Thymus (tissue), 11 donors: Measurements from ENCODE around the gene TLK1. TPM values are rescaled to one million over a fixed set of nuclear protein-coding genes. Genes with fewer than 3 reads are reported as not detected.

Source experiments
- DNase-seq, 9 donors: peaks; one replicate each; pipeline ENCODE4 v3.0.0-alpha.2; 2013; ENCODE audit warnings: low spot score in 9 of 9, low read depth in 6 of 9, missing footprints in 1 of 9
- H3K27ac ChIP-seq, 2 donors: one replicate each; pipeline ENCODE4 v1.5.1; 2013; ENCODE audit warnings: control low read depth in 1 of 2, low read depth in 1 of 2, low read length in 1 of 2, mild to moderate bottlenecking in 1 of 2, moderate library complexity in 1 of 2
- H3K27me3 ChIP-seq, 2 donors: one replicate each; pipeline ENCODE4 v1.5.1; 2013; ENCODE audit warnings: low read length in 1 of 2; ENCODE audit not compliant: control insufficient read depth in 2 of 2, insufficient read depth in 1 of 2
- H3K36me3 ChIP-seq, 2 donors: one replicate each; pipeline ENCODE4 v1.5.1; 2013; ENCODE audit warnings: low read length in 1 of 2, mild to moderate bottlenecking in 1 of 2, moderate library complexity in 1 of 2; ENCODE audit not compliant: control insufficient read depth in 2 of 2, insufficient read depth in 2 of 2
- H3K4me1 ChIP-seq, 2 donors: one replicate each; pipeline ENCODE4 v1.5.1; 2013; ENCODE audit warnings: low read length in 2 of 2; ENCODE audit not compliant: control insufficient read depth in 2 of 2, insufficient read depth in 2 of 2
- H3K4me3 ChIP-seq, 2 donors: one replicate each; pipeline ENCODE4 v1.5.1; 2013; ENCODE audit warnings: low read length in 2 of 2, control low read depth in 1 of 2, mild to moderate bottlenecking in 1 of 2
- H3K9me3 ChIP-seq, 2 donors: one replicate each; pipeline ENCODE4 v1.5.1; 2013; ENCODE audit warnings: low read length in 1 of 2, mild to moderate bottlenecking in 1 of 2; ENCODE audit not compliant: control insufficient read depth in 2 of 2, insufficient read depth in 1 of 2
- WGBS: extraction: QIAGEN DNeasy Blood & Tissue Kit; methylation state at CpG from one replicate; pipeline ENCODE4 v1.1.7; 2013; 5-methylcytosine and 5-hydroxymethylcytosine counted together
- polyA plus RNA-seq: library from polyadenylated mRNA; stranded (reverse); fragments of 200-250 nt; gene quantifications from one replicate; pipeline ENCODE4 v1.2.3, GENCODE V29; 2013
- total RNA-seq: library from RNA; stranded (reverse); fragments of 120-200 nt; gene quantifications from one replicate; pipeline ENCODE4 v1.2.4, GENCODE V29; 2013
- donor health status: healthy.

Gene TLK1
- total and polyA plus RNA-seq, 2 donors, result 15.5 to 29.3 TPM

DNA sequence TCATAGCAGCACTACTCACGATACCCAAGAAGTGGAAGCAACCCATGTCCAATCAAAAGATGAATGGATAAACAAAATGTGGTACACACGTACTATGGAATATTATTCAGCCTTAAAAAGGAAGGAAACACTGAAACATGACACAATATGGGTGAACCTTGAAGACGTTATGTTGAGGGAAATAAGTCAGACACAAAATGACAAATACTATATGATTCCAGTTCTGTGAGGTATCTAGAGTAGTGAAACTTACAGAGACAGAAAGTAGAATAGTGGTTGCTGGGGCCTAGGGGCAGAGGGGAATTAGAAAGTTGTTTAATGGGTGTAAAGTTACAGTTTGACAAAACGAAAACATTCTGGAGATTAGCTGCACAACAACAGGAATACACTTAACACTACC, 24.7 kb downstream of the TLK1 start:
- Histone ChIP-seq H3K27ac (no peak overlapping the region), H3K36me3 (no peaks in the 10 kb centered on the region), H3K9me3 (no peaks in the 10 kb centered on the region), H3K4me1 (no peaks in the 10 kb centered on the region), H3K27me3 (no peaks in the 10 kb centered on the region), H3K4me3 (no peak overlapping the region)
- WGBS, result 96% methylated on average over 4 of the region's 4 CpGs
- DNase-seq, result no peak

DNA sequence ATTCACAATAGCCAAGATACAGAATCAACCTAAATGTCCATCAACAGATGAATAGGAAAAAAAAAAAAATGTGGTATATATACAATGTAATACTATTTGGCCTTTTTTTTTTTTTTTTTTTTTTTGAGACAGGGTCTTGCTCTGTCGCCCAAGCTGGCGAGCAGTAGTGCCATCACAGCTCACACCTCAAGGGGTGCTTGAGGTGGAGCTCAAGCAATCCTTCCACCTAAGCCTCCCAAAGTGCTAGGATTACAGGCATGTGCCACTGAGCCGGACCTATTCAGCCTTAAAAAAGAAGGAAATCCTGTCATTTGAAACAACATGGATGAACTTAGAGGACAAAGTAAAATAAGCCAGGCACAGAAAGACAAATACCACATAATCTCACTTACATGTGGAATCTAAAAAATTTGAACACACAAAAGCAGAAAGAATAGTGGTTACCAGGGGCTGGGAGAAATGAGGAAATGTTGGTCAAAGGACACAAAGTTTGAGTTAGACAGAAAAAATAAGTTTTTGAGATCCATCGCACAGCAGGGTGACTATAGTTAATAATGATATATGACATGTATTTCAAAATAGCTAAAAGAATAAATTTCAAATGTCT, 26.0 kb downstream of the TLK1 start:
- Histone ChIP-seq H3K36me3 (no peaks in the 10 kb centered on the region), H3K4me1 (no peaks in the 10 kb centered on the region), H3K27ac (no peak overlapping the region), H3K4me3 (no peak overlapping the region), H3K27me3 (no peaks in the 10 kb centered on the region), H3K9me3 (no peaks in the 10 kb centered on the region)
- WGBS, result 98% methylated on average over 4 of the region's 4 CpGs
- no peak for DNase-seq

DNA sequence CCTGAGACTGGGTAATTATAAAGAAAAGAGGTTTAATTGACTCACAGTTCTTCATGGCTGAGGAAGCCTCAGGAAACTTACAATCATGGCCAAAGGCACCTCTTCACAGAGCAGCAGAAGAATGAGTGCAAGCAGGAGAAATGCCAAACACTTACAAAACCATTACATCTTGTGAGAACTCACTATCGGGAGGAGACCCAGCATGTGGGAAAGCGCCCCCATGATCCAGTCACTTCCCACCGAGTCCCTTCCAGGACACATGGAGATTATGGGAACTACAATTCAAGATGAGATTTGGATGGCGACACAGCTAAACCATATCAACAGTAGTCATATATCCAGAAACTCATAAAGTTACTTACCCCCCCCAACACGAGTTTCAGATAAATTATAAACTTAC, 28.6 kb downstream of the TLK1 start:
- Histone ChIP-seq H3K27me3 (no peaks in the 10 kb centered on the region), H3K9me3 (no peaks in the 10 kb centered on the region), H3K27ac (no peak overlapping the region), H3K36me3 (no peaks in the 10 kb centered on the region), H3K4me3 (no peak overlapping the region), H3K4me1 (no peaks in the 10 kb centered on the region)
- 98% methylated on average over 5 of the region's 5 CpGs for WGBS
- DNase-seq, result no peak

DNA sequence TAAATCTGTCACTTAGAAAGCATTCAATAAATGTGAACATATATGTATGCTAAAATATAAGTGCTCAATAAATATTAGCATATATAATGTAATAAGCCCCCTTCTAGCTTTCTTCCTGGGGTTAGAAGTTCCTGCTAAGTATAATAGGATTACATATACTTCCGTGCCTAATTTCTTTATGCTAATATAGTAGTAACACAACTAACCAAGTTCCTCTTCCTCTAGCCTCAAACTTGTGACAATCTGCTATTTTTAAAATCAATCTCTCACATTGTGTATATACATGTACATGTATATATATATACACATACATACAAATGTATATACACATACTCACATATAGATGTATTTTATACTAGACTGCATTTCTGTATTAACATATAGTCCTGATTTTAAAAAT, 32.2 kb downstream of the TLK1 start:
- H3K27ac ChIP-seq, result no peak overlapping the region
- no peaks in the 10 kb centered on the region for H3K9me3 ChIP-seq
- 84% methylated on average over 1 of the region's 1 CpG for WGBS
- no peaks in the 10 kb centered on the region for H3K27me3 ChIP-seq
- H3K36me3 ChIP-seq, result no peaks in the 10 kb centered on the region
- no peaks in the 10 kb centered on the region for H3K4me1 ChIP-seq
- no peak for DNase-seq
- no peak overlapping the region for H3K4me3 ChIP-seq

- H3K27ac ChIP-seq, result no peak overlapping the region
- WGBS, result 97% methylated on average over 4 of the region's 4 CpGs
- no peaks in the 10 kb centered on the region for H3K36me3 ChIP-seq
- H3K9me3 ChIP-seq, result no peaks in the 10 kb centered on the region
- no peak overlapping the region for H3K4me3 ChIP-seq
- no peaks in the 10 kb centered on the region for H3K4me1 ChIP-seq
- no peaks in the 10 kb centered on the region for H3K27me3 ChIP-seq
- no peak for DNase-seq
These were observed 36.2 kb downstream of the TLK1 start for GRCh38 chr2:171124541-171124940.

DNA sequence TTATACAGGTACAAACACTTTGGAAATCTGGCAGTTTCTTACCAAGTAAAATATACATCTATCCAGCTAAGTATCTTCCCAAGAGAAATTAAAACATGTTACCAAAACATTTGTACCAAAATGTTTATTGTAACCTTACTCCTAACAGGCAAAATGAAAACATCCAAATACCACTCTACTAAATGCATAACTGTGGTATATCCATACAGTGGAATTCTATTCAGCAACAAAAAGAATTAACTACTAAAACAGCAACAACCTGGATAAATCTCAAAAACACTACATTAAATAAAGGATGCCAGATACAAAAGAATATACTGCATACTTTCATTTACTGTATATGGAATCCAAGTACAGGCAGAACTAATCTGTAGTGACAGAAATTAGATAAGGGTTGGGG, 51.1 kb downstream of the TLK1 start:
- DNase-seq, result no peak
- no peaks in the 10 kb centered on the region for H3K9me3 ChIP-seq
- H3K4me1 ChIP-seq, result no peaks in the 10 kb centered on the region
- H3K27me3 ChIP-seq, result no peaks in the 10 kb centered on the region
- H3K4me3 ChIP-seq, result no peak overlapping the region
- H3K27ac ChIP-seq, result no peak overlapping the region
- H3K36me3 ChIP-seq, result peaks cover 0 to 8% of the 10 kb centered on the region in 2 donors

GRCh38 chr2:171109020-171109419, 51.7 kb downstream of the TLK1 start:
- H3K27ac ChIP-seq, result no peak overlapping the region
- H3K4me1 ChIP-seq, result no peaks in the 10 kb centered on the region
- H3K9me3 ChIP-seq, result no peaks in the 10 kb centered on the region
- H3K36me3 ChIP-seq, result peaks cover 0 to 3% of the 10 kb centered on the region in 2 donors
- WGBS, result 96% methylated on average over 1 of the region's 1 CpG
- no peaks in the 10 kb centered on the region for H3K27me3 ChIP-seq
- no peak overlapping the region for H3K4me3 ChIP-seq
- no peak for DNase-seq

- no peak for DNase-seq
- H3K36me3 ChIP-seq, result peaks cover 0 to 3% of the 10 kb centered on the region in 2 donors
- no peaks in the 10 kb centered on the region for H3K4me1 ChIP-seq
- 97% methylated on average over 7 of the region's 7 CpGs for whole genome bisulfite sequencing
- no peak overlapping the region for H3K27ac ChIP-seq
- no peaks in the 10 kb centered on the region for H3K9me3 ChIP-seq
- no peaks in the 10 kb centered on the region for H3K27me3 ChIP-seq
- no peak overlapping the region for H3K4me3 ChIP-seq
These were observed 52.9 kb downstream of the TLK1 start for GRCh38 chr2:171107803-171108202.

GRCh38 chr2:171104379-171104778, 56.3 kb downstream of the TLK1 start:
- Histone ChIP-seq H3K4me1 (no peaks in the 10 kb centered on the region), H3K36me3 (peaks cover 4 to 7% of the 10 kb centered on the region in 2 donors), H3K4me3 (no peak overlapping the region), H3K27ac (no peak overlapping the region), H3K9me3 (no peaks in the 10 kb centered on the region), H3K27me3 (no peaks in the 10 kb centered on the region)
- DNase-seq, result no peak
- 100% methylated on average over 1 of the region's 1 CpG for WGBS

DNA sequence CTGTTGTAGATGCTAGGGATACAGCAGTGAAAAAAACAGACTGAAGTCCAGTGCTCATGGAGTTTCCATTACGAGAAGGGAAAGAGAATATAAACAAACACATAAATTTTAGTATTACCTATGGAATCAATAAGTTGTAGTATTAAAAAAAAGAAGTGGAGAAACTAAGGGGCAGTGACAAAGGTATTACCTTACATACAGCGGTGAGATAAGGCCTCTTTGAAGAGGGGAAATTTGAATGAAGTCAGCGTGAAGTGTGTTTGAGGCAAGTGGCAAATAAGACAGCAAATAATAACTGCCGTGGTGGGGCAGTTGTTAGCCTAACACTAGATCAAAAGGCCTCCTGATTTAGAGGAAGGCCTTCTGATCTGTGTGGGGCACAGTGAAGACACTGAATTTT, 57.9 kb downstream of the TLK1 start:
- Histone ChIP-seq H3K27me3 (no peaks in the 10 kb centered on the region), H3K4me1 (no peaks in the 10 kb centered on the region), H3K36me3 (peaks cover 4 to 7% of the 10 kb centered on the region in 2 donors), H3K27ac (no peak overlapping the region), H3K9me3 (peaks cover 0 to under 1% of the 10 kb centered on the region in 2 donors), H3K4me3 (no peak overlapping the region)
- no peak for DNase-seq
- WGBS, result 67% methylated on average over 4 of the region's 4 CpGs
